ENCODE results near the gene C3orf70.

C3orf70 gene, protein sequence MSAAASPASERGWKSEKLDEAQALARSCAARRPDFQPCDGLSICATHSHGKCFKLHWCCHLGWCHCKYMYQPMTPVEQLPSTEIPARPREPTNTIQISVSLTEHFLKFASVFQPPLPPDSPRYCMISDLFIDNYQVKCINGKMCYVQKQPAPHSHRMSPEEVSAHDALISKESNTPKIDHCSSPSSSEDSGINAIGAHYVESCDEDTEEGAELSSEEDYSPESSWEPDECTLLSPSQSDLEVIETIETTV

DNA sequence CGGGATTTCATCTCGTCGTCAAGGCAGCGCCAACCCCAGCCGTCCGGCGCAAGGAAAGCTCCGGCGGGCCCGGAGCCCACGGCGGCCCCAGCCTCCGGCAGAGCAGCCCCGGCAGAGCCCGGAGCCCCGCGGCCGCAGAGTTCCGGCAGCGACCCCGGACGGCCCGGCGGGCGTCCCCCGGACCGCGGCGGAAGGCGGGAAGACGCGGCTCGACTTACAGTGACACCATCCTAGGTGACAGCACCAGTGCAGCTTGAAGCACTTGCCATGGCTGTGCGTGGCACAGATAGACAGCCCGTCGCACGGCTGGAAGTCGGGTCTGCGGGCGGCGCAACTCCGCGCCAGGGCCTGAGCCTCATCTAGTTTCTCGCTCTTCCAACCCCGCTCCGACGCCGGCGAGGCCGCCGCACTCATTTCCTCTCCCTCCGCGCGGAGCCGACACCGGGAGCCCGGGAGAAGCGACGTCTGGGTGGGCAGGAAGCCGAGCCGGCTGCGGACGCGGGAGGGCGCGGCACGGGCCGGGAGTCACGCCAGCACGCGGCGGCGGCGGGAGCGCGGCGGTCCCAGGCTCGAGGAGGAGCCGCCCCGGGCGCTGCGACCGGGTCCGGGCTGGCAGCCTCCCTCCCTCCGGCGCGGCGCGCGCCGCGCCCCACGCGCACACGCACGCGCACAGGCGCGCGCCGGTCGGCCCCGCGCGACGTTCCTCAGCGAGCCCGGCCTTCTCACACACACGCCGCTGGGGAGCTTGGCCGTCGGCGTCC, at the start of gene C3orf70:
Gene C3orf70 (minus strand): TSS at position 651 of the 761 bp plus-strand sequence. CDS start 237 bp downstream, at position 414.
- TF ChIP-seq, protein P1, sequence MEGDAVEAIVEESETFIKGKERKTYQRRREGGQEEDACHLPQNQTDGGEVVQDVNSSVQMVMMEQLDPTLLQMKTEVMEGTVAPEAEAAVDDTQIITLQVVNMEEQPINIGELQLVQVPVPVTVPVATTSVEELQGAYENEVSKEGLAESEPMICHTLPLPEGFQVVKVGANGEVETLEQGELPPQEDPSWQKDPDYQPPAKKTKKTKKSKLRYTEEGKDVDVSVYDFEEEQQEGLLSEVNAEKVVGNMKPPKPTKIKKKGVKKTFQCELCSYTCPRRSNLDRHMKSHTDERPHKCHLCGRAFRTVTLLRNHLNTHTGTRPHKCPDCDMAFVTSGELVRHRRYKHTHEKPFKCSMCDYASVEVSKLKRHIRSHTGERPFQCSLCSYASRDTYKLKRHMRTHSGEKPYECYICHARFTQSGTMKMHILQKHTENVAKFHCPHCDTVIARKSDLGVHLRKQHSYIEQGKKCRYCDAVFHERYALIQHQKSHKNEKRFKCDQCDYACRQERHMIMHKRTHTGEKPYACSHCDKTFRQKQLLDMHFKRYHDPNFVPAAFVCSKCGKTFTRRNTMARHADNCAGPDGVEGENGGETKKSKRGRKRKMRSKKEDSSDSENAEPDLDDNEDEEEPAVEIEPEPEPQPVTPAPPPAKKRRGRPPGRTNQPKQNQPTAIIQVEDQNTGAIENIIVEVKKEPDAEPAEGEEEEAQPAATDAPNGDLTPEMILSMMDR (IDR thresholded peaks at IDR 0.05; ENCODE audit: low read depth, low read length, missing control alignments) = no peak
- peak within 1 kb of the TSS; percentile 40 for H3K4me3 ChIP-seq (ENCODE audit: low read depth, low read length)
- DNase-seq (ENCODE audit: low read depth) = no peak

DNA sequence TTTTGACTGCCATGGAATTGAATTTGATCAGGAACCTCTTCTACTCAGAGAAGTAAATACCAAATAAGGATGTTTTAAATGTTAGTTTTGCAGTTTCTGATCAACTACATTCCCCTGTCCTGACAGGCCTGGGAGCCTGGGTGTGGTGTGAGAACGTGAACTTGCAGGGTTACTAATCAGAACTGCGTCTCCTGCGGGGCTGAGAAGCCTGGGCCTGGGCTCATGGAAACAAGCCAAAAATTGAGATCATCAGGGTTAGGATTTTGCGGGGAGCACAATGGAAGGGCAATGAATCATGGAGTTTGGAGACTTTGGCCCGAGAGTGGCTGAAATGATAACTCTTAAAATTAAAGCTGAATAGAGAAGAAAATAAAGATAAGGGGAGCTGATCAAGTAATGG, 47.8 kb upstream of the C3orf70 start:
- TF ChIP-seq, protein P1 (IDR thresholded peaks at IDR 0.05; ENCODE audit: low read depth, low read length, missing control alignments) = no peak
- no peak for DNase-seq (ENCODE audit: low read depth)
- no peak overlapping the region for H3K4me3 ChIP-seq (ENCODE audit: low read depth, low read length)

DNA sequence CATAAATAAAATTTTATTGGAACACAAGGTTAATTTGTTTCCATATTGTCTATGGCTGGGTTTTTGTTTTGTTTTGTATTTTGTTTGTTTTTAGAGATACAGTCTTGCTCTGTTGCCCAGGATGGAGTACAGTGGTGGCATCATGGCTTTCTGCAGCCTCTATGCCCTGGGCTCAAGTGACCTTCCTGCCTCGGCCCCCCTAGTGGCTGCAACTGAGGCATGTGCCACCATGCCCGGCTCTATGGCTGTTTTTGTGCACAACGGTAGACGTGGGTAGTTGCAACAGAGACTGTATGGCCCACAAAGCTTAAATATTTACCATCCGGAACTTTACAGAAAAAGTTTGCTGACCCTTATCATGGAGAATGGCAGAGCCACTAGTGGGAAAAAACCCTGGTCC, 46.8 kb upstream of the C3orf70 start:
- TF ChIP-seq, protein P1 (IDR thresholded peaks at IDR 0.05; ENCODE audit: low read depth, low read length, missing control alignments) = peak; percentile 25
- DNase-seq (ENCODE audit: low read depth) = no peak
- H3K4me3 ChIP-seq (ENCODE audit: low read depth, low read length) = no peak overlapping the region

DNA sequence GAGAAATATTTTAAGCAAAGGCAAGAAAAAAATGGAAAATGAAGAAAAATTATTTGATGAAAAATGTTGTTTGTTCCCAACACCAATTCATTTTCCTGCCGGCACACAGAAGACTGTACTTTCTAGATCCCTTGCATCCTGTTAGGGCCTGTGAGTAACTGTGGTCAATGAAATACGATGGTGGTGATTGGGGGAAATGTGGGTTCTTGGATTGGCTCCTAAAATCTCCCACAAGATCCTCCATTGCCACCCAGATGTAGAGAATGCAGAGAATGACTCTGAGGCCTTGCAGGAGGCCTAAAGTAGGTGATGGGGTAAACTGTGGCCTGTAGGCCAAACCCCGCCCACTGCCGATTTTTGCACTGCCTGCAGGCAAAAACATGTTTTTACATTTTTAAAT, 46.3 kb upstream of the C3orf70 start:
- no peak for DNase-seq (ENCODE audit: low read depth)
- TF ChIP-seq, protein P1 (IDR thresholded peaks at IDR 0.05; ENCODE audit: low read depth, low read length, missing control alignments) = no peak

DNA sequence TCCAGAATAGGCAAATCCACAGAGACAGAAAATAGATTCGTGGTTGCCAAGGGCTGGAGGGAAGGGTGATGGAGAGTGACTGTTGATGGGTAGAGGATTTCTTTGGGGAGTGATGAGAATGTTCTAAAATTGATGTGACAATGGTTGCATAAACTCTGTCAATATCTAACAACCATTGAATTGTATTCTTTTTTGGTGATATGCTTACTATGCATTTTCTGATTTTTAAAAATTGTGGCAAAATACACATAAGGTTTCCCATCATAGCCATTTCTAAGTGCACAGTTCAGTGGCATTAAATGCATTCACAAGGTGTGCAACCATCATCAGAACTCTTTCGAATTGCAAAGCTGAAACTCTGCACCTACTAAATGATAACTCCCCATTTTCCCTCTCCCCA, 44.2 kb upstream of the C3orf70 start:
- H3K4me3 ChIP-seq (ENCODE audit: low read depth, low read length) = no peak overlapping the region
- TF ChIP-seq, protein P1 (IDR thresholded peaks at IDR 0.05; ENCODE audit: low read depth, low read length, missing control alignments) = no peak
- no peak for DNase-seq (ENCODE audit: low read depth)

More for the DNA sequence above, 46.3 kb upstream of the C3orf70 start:
- H3K4me3 ChIP-seq (ENCODE audit: low read depth, low read length) = no peak overlapping the region

DNA sequence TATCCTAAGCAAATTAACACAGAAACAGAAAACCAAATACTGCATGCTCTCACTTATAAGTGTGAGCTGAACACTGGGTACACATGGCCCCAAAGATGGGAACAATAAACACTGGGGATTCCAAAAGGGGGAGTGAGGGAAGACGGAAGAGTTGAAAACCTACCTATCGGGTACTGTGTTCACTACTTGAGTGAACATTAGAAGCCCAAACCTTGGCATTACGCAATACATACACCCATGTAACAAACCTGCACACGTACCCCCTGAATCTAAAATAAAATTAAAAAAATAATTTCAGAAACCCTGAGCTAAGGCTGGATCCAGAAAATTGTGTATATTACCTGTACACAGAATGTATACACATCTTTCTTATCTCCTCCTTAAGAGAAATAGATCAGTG, 42.8 kb upstream of the C3orf70 start:
- DNase-seq (ENCODE audit: low read depth) = no peak
- TF ChIP-seq, protein P1 (IDR thresholded peaks at IDR 0.05; ENCODE audit: low read depth, low read length, missing control alignments) = no peak
- no peak overlapping the region for H3K4me3 ChIP-seq (ENCODE audit: low read depth, low read length)
